Sigmoid colon (tissue), 7 donors: ENCODE data around the gene ACADSB. TPM values are rescaled to one million over a fixed set of nuclear protein-coding genes. Genes with fewer than 3 reads are reported as not detected.

Experiments
- DNase-seq: peaks from one replicate; pipeline ENCODE4 v3.0.0-alpha.2; 2019
- H3K27ac ChIP-seq, 4 donors: fragments of 200-600 bp; sonication (generic); one replicate each; pipeline ENCODE4 v1.5.1; 2016 to 2019; ENCODE audit warnings: mild to moderate bottlenecking in 1 of 4
- H3K27me3 ChIP-seq, 3 donors: fragments of 200-600 bp; sonication (generic); one replicate each; pipeline ENCODE4 v1.5.1; 2019; ENCODE audit warnings: mild to moderate bottlenecking in 1 of 3
- H3K36me3 ChIP-seq, 4 donors: fragments of 200-600 bp; sonication (generic); one replicate each; pipeline ENCODE4 v1.5.1; 2016 to 2019
- H3K4me1 ChIP-seq, 4 donors: fragments of 200-600 bp; sonication (generic); one replicate each; pipeline ENCODE4 v1.5.1; 2017 to 2019
- H3K4me3 ChIP-seq, 4 donors: fragments of 200-600 bp; sonication (generic); one replicate each; pipeline ENCODE4 v1.5.1; 2017 to 2019; ENCODE audit warnings: mild to moderate bottlenecking in 2 of 4, moderate library complexity in 1 of 4
- H3K9me3 ChIP-seq, 4 donors: fragments of 200-600 bp in 3 of 4; sonication (generic) in 3 of 4; one replicate each; pipeline versions ENCODE4 v1.5.1 to v1.6.1; 2013 to 2019
- EP300 ChIP-seq, 4 donors: sonication (generic); formaldehyde crosslinking; IDR thresholded peaks; one replicate each; pipeline ENCODE4 v1.6.1; 2017; ENCODE audit warnings: antibody characterized with exemption in 4 of 4
- POLR2A ChIP-seq, 2 donors: fragments of 450-650 bp; IDR thresholded peaks; one replicate each; pipeline ENCODE4 v1.6.1; 2016; ENCODE audit warnings: antibody characterized with exemption in 2 of 2, mild to moderate bottlenecking in 2 of 2, moderate library complexity in 2 of 2
- POLR2AphosphoS5 ChIP-seq, 4 donors: sonication (generic); formaldehyde crosslinking; IDR thresholded peaks; one replicate each; pipeline ENCODE4 v1.6.1; 2017; ENCODE audit warnings: antibody characterized with exemption in 4 of 4
- WGBS, 2 donors: extraction: QIAGEN DNeasy Blood & Tissue Kit; methylation state at CpG; one replicate each; pipeline ENCODE4 v1.1.7; 2013; 5-methylcytosine and 5-hydroxymethylcytosine counted together
- intact Hi-C: fragments of 100-400 bp; cut with DNase I; formaldehyde crosslinking; loops from one replicate; pipeline ENCODE4 v1.15.1; 2023
- polyA plus RNA-seq, 3 donors: library from polyadenylated mRNA; stranded (reverse); fragments of 200-250 nt; gene quantifications; one replicate each; pipeline ENCODE4 v1.2.3, GENCODE V29; 2013
- total RNA-seq, 4 donors: library from RNA; depleted of rRNA; stranded (reverse); fragments of >200 nt; gene quantifications; one replicate each; pipeline ENCODE4 v1.1.0, GENCODE V29; 2016
- TF ChIP-seq, protein P1 (sequence below), 4 experiments: fragments of 450-650 bp in 3 of 4; fragments of 200-600 bp in 1 of 4; IDR thresholded peaks; one replicate each; pipeline ENCODE4 v1.5.1; 2016 to 2019; ENCODE audit warnings: antibody characterized with exemption in 4 of 4, mild to moderate bottlenecking in 3 of 4, moderate library complexity in 2 of 4
- donor health status: healthy with polysubstance abuse.
- donor health status: Bipolar disorder and iron deficiency.
- donor health status: healthy.

The ACADSB gene
- total and polyA plus RNA-seq, 7 donors: 7.6 to 18.7 (median 15.0) TPM

GRCh38 chr10:123007558-123008354 is 1.1 kb upstream of the ACADSB start:
- peaks cover 0 to 50% (median 20%) of the 10 kb centered on the region in 4 donors for H3K4me1 ChIP-seq
- H3K27me3 ChIP-seq: no peaks in the 10 kb centered on the region
- peak; percentile 66 for DNase-seq
- H3K27ac ChIP-seq: peak overlapping the region; percentile 91 to 95 (median 94)
- no peaks in the 10 kb centered on the region for H3K36me3 ChIP-seq
- TF ChIP-seq POLR2AphosphoS5 (IDR thresholded peaks at IDR 0.05) (peak in 1 of 4 donors; percentile 54), EP300 (IDR thresholded peaks at IDR 0.05) (no peak)
- no peaks in the 10 kb centered on the region for H3K9me3 ChIP-seq
- intact Hi-C loops: loop anchor here (1.0 to 2.0 kb wide), 4 partner anchors 27 to 147 kb away; partner anchors contain the start of genes BUB3, C10orf88, FAM24B and PSTK
- WGBS, 2 donors: 2 to 4% methylated on average over 30 of the region's 30 CpGs
- H3K4me3 ChIP-seq: peak overlapping the region; percentile 81 to 99 (median 93)

DNA sequence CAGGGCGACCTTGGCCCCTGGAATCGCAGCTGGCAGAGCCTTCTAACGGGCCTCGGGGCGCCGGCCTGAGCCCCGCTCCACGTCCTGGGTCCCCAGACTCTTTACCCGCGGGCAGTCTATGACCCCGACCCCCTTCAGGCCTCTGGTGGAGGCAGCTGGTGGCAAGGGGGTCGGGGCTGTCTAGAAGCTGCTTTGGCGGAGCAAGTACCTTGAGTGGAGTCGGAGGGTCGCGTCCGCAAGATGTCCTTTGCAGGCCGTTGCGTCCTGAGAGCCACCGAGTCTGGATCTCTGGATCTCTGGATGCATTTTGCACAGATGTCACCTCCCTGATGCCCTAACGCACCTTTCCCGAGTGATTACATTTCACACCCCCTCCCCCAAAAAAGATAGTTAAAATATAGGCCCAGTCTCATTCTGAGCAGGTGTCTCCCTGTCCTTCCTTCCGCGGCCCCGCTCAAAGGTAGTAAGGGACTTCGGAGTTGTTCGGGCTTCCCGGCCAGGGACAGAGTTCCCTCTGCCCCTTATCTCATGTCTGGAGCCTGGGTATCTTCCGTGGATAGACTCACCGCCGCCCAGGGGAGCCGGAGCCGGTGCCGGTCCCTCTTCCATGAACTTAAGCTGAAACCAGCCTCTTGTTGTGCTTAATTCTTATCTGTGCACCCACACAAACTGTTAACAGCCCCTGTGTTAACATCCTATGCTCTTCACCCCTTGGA is 457 bp downstream of the ACADSB start:
- H3K4me1 ChIP-seq: peaks cover 0 to 50% (median 20%) of the 10 kb centered on the region in 4 donors
- WGBS, 2 donors: 1% methylated on average over 34 of the region's 34 CpGs
- TF ChIP-seq, protein P1, sequence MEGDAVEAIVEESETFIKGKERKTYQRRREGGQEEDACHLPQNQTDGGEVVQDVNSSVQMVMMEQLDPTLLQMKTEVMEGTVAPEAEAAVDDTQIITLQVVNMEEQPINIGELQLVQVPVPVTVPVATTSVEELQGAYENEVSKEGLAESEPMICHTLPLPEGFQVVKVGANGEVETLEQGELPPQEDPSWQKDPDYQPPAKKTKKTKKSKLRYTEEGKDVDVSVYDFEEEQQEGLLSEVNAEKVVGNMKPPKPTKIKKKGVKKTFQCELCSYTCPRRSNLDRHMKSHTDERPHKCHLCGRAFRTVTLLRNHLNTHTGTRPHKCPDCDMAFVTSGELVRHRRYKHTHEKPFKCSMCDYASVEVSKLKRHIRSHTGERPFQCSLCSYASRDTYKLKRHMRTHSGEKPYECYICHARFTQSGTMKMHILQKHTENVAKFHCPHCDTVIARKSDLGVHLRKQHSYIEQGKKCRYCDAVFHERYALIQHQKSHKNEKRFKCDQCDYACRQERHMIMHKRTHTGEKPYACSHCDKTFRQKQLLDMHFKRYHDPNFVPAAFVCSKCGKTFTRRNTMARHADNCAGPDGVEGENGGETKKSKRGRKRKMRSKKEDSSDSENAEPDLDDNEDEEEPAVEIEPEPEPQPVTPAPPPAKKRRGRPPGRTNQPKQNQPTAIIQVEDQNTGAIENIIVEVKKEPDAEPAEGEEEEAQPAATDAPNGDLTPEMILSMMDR (IDR thresholded peaks at IDR 0.05): no peak
- TF ChIP-seq EP300 (IDR thresholded peaks at IDR 0.05): no peak
- no peak for TF ChIP-seq POLR2AphosphoS5 (IDR thresholded peaks at IDR 0.05)
- no peak for TF ChIP-seq POLR2A (IDR thresholded peaks at IDR 0.05)
- DNase-seq: peak; percentile 69
- no peaks in the 10 kb centered on the region for H3K27me3 ChIP-seq
- H3K4me3 ChIP-seq: peak overlapping the region; percentile 81 to 99 (median 93)
- intact Hi-C loops: loop anchor here (2.0 kb wide), 1 partner anchor 146 kb away; the partner anchor contains the start of gene BUB3
- H3K9me3 ChIP-seq: no peaks in the 10 kb centered on the region
- no peaks in the 10 kb centered on the region for H3K36me3 ChIP-seq
- peak overlapping the region; percentile 91 to 95 (median 94) for H3K27ac ChIP-seq

DNA sequence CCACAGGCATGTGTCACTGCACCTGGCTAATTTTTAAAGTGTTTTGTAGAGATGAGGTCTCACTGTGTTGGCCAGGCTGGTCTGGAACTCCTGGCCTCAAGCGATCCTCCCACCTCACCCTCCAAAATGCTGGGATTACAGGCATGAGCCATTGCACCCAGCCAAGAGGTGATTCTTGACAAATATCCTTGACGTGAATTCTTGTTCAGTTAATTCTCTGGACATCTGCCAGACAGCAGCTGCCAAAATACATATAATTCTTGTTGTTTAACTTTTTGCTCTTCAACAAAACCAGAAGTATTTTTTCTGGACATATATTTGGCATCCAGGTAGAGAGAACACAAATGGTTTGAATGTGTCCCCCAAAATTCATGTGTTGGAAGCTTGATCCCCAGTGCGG is 3.2 kb downstream of the ACADSB start:
- no peaks in the 10 kb centered on the region for H3K36me3 ChIP-seq
- H3K9me3 ChIP-seq: no peaks in the 10 kb centered on the region
- no peaks in the 10 kb centered on the region for H3K27me3 ChIP-seq
- WGBS, 2 donors: 72 to 87% methylated on average over 3 of the region's 3 CpGs
- TF ChIP-seq, protein P1 (IDR thresholded peaks at IDR 0.05): no peak
- TF ChIP-seq EP300 (IDR thresholded peaks at IDR 0.05) (no peak), POLR2A (IDR thresholded peaks at IDR 0.05) (no peak), POLR2AphosphoS5 (IDR thresholded peaks at IDR 0.05) (no peak)
- H3K4me1 ChIP-seq: peaks cover 0 to 26% (median 14%) of the 10 kb centered on the region in 4 donors
- no peak for DNase-seq
- intact Hi-C loops: no loop called here
- no peak overlapping the region for H3K4me3 ChIP-seq
- H3K27ac ChIP-seq: no peak overlapping the region

- TF ChIP-seq POLR2A (IDR thresholded peaks at IDR 0.05) (no peak), EP300 (IDR thresholded peaks at IDR 0.05) (no peak), POLR2AphosphoS5 (IDR thresholded peaks at IDR 0.05) (no peak)
- TF ChIP-seq, protein P1 (IDR thresholded peaks at IDR 0.05): no peak
- no peak overlapping the region for H3K4me3 ChIP-seq
- intact Hi-C loops: no loop called here
- DNase-seq: no peak
- H3K36me3 ChIP-seq: no peaks in the 10 kb centered on the region
- peaks cover 0 to 17% (median 6%) of the 10 kb centered on the region in 4 donors for H3K4me1 ChIP-seq
- 94 to 95% methylated on average over 43 of the region's 43 CpGs for WGBS, 2 donors
- no peaks in the 10 kb centered on the region for H3K9me3 ChIP-seq
- no peaks in the 10 kb centered on the region for H3K27me3 ChIP-seq
- H3K27ac ChIP-seq: no peak overlapping the region
Observed at GRCh38 chr10:123013456-123014419, 4.9 kb downstream of the ACADSB start.
